Stimulated activated CD4-positive, alpha-beta T cell treated with anti-CD3 and anti-CD28 coated beads, Interleukin-1b, Interleukin-23, amount 100 ng/mL, for 48 hours (primary cell): ENCODE data around the gene GALNT14.
A peak's percentile ranks its signal among the peaks of the same experiment; 100 is the strongest.

Experiments
- DNase-seq: peaks from one replicate; pipeline ENCODE4 v3.0.0-alpha.2; 2020

The GALNT14 gene

DNA sequence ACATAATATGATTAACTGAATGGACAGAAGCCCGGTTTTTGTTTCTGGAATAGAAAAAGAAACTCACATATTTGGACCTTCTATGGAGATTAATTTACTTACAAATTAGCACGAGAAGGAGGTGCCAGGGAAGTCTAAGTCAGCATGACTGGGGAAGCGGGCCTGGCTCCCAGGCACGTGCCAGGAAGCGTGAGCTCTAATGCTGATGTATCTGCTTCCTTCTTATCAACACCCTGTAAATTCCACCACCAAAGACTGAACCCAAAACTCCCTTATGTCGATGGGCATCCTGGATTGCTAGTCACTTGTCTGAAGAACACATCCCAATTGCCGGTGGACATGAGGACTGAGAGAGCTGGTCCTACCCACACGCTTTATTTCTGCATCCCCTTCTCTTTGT lies 134.5 kb downstream of the GALNT14 start:
- DNase-seq = no peak

DNA sequence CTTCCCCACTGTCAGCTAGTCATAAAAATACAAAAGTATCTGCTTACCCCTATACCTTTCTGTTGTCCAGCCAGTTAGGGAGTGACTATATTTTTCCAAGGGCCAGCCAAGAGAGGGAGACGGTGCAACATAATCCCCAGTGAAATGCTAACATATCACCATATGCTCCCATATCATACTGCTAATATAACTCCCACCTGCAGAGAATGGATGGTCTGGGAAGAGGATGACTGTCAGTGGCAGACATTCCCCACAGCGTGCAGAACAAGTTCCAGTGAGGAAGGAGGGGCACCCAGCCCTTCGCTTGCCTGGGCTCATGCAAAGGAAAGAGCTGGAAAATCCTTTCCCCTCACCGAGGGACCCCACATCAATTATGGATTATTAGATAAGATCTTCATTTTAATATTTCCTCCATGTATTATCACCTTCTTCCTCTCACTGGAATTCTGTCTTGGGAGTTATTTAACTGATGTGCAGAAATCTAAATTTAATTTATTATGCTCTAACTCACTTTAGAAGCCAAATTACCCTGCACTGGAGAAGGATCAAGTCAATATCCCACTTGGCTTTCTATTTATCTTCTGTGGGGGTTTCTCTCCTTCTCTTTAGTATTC lies 135.6 kb downstream of the GALNT14 start:
- DNase-seq = no peak

DNA sequence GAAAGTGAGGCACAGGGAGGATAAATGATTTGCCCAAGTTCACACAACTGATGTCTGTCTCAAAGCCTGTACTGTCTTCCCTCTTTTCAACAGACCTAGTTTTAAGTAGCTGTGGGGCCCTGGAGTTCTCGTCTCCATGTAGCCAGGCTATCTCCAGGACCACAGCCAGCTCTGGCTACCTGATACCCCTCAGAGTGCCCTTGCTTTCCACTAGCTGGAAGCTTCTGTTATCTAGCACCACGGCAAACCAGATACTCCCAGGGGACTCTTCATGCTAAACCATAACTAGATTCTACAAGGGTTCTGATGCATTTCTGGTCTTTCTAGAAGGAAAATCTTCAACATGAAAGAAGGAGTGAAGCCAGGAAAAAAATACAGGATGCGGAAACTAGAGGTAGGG lies 137.3 kb downstream of the GALNT14 start:
- no peak for DNase-seq

DNA sequence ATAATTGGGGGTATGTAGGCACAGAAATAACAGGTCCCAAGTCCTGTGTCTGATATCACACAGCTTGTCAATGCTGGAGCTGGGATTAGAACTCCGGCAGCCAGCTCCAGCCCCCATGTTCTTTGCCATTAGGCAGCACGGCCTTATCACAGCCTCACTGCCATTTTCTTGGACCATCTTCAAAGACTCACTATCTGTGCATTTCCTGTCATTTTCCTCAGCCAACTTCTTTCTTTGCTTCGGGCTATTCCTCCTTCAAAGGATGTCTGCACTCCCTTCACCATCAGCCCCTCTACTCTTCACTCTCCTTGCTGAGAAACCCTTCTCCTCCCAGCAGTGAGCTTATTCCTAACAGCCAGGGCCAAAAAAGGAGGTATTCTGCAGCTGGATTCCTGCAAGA lies 139.6 kb downstream of the GALNT14 start:
- DNase-seq = no peak

GRCh38 chr2:30997979-30998378 lies 140.3 kb downstream of the GALNT14 start:
- no peak for DNase-seq

DNA sequence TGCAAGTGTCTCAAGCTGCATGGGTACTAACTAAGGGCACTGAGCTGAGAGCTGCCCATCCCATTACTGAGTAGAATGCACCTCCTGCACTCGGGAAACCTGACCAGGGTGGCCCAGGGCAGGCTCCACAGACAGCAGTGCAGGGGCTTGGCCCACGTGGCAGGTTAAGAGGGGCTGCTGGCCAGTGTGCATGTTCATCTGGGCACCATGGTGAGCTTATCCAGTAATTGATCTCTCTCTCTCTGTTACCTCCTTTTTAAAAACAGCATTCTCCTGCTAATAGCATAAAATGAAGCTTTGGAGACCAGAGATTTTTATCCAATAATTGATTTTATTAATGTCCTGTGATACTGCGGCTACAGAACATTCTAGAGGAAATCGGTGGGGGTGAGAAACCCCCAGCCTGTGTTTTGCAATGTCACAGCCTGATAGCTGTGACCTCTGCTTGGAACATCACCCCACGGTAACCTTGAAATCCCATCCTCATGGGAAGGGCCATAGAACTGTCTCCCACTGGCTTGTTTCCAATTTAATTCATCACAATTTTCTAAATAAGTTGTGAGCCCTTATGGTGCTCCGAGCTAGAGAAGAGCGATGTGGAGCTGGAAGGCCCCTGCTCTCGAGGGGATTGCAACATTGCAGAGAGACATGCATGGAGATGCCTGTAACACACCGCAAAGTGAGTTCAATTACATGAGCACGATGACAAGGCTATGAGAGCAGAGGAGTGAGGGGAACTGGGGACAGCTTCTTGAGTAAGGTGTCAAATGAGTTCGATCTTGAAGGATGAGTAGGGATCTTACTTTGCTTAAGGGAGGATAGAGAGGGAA lies 143.8 kb downstream of the GALNT14 start:
- no peak for DNase-seq

GRCh38 chr2:30992781-30993180 lies 145.5 kb downstream of the GALNT14 start:
- DNase-seq = no peak

DNA sequence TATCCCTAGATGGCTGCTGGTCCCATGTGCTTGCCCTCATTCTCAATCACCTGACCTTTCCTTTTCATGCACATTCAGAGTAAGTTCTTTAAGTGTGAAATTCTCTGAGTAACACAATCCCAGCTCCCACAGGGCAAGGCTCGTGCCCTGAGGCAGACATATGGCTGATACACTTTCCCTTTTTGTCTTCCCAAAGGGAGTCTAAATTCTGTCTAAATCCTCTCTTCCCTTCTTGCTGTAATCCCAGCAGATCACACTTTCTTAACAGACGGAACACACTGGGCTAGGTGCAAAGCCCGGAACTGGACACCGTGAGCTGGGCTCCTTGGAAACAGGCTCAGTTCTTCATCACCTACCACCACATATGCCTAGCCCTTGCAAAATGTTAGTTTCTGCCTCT lies 147.6 kb downstream of the GALNT14 start:
- DNase-seq = no peak

DNA sequence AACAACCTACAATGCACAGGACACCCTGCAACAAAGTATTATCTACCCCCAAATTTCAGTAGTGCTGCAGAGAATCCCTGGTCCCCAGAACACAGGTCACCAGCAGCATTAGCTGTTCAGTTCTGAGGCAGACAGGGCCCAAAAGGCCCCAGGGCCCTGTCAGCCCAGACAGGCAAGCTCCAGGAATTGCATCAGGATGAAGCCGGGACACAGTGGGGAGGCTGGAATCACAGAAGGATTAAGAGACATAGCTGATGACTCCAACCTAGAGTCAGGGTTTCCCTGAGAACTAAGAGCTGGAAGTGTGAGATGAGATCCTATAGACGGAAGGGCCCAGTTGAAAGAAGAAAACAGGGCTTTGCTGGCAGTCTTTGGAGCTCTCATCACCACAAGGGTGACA lies 148.1 kb downstream of the GALNT14 start:
- no peak for DNase-seq

DNA sequence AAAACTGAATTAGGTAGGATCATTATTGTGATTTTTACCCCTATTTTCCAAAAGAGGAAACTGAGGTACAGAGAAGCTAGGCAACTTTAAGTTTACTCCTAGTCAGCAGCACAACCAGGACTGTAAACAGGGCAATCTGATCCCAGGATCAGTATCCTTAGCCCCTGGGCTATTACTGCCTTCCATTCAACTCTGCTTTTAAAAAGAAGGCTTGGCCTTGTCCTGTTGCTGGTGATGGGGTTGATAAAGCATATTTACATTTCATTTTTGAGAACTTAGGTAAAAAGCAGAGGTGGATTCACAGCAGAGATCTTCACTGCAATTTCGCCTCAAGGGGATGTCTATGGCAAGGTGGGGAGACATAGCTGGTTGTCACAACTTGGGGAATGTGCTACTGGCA lies 148.5 kb downstream of the GALNT14 start:
- no peak for DNase-seq

DNA sequence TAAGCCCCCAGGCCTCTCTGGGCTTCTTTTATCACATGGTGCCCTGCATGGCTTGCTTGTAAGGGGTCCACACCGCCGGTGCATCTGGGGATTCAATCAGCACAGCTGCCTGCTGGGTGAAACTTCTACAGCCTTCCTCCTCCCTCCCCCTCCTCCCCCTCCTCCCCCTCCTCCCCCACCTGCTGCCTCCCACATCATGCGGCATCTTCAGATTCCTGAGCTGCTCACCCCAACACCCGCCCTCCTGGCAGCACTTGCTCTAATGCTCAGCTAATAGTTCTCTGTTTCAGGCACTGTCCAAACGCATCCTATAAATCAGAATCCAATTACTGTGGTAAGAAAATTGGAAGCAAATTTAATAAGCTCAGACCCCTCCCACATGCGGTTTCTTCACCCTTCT lies 150.7 kb downstream of the GALNT14 start:
- DNase-seq = no peak

DNA sequence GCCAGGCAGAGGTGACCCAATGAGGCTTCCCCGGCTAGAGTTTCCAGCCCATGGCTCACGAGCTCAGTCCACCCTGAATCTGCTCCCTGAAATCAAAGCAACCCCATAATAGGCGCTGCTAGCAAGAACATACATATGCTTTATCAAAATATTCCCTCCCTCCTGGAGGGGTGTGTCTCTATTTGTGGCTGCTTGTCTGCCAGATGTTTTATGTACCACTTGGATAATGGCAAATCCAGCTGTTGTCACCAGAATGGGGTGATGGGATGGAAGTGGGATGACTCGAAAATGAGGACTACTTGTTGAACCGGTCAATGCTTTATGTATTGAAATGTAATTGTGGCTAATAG lies 152.0 kb downstream of the GALNT14 start:
- DNase-seq = no peak

DNA sequence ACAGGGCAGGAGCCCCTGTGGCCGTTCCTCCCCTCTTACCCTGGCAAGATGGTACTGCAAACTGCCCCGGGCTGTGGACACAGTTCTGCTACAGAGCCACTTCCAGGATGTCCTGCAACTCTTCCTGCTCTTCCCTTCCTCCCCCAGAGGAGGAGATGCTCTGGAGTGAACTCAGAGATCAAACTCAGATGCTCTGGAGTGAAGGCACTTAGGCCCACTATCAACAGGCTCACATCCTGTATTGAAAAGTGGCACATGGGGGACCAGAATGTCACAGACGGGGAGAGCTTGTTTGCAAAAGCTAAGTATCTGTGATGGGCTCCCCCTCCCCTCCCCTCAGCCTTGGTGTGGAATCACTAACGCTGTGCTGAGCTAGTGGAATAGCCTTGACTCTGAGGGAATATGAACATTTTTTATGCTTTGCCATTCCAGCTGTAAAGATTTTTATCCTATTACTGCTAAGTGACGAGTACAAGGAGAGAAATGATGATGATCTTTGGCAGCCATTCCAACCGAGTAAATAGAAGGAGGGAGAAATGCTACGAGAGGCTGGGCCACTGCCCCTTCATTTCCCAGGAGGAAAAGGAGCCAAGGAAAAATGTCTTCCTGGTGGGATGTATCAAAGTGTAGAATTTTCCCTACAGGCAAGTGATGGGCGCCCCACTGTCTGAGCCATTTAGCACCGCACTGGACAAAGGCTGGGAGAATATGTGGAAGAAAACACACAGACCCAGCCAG lies 152.6 kb downstream of the GALNT14 start:
- DNase-seq = no peak

- no peak for DNase-seq
Measured at GRCh38 chr2:30984148-30984547, 154.1 kb downstream of the GALNT14 start.

GRCh38 chr2:30981510-30981909 lies 156.7 kb downstream of the GALNT14 start:
- DNase-seq = no peak

GRCh38 chr2:30981096-30981495 lies 157.1 kb downstream of the GALNT14 start:
- no peak for DNase-seq

GRCh38 chr2:30979822-30980245 lies 158.4 kb downstream of the GALNT14 start:
- peak; percentile 8 for DNase-seq

GRCh38 chr2:30978854-30979253 lies 159.4 kb downstream of the GALNT14 start:
- DNase-seq = no peak

GRCh38 chr2:30978044-30978443 lies 160.2 kb downstream of the GALNT14 start:
- peak; percentile 14 for DNase-seq

DNA sequence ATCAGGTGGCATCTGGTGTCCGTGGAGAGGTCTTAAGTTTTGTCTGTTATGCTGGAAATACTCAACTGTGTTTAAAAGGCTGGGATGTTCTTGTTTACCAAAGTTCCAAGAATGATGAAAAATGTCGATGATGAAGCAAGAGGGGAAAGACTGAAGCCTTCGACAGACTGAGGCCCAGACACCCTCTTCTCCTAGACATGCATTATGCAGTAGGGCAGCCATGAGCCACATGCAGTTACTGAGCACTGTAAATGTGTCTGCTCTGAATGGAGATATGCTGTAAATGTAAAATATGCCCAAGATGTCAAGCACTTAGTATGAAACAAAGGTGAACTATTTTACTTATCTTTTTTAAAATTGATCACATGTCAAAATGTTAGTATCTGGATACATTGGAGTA lies 163.1 kb downstream of the GALNT14 start:
- DNase-seq = no peak

GRCh38 chr2:30974554-30974953 lies 163.7 kb downstream of the GALNT14 start:
- no peak for DNase-seq

- DNase-seq = no peak
Measured at GRCh38 chr2:30974092-30974491, 164.1 kb downstream of the GALNT14 start.

DNA sequence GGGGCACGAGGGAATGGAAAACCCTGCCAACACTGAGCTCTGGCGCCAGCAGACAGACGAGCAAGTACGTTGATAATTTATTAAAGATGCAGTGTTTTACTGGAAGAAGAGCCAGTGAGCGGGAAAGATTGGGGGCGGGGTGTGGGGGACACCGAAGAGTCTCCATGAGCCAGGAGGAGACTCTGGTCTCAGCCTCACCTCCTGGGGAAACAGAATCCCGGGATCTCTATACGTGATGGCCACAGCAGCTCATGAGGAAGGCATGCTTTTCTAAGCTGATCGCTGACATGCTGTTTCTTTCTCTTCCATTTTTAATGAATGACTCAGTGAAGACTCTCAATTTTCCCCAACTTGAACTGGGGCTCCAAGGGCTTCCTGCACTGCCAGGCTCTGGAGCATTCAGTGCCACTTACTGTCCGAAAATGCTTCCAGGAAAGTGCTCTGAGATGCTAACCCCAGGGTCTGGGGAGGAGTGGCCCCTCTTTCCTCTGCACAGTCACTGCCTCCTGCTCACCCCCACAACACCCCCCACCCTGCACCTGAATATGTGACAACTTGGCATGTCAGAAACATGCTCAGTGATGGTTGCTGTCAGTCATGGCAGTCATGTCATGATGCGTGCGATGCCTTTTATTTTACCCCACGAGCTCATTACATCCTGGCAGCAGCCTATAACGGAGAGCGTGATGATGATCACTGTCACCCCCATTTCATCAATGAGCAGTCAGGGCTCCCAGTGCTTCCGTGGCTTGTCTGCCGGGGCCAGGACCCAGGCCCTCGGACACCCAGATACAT lies 166.8 kb downstream of the GALNT14 start:
- DNase-seq = no peak
